ENCODE measurements around the gene PNRC2. TPM values are rescaled to one million over a fixed set of nuclear protein-coding genes. Genes with fewer than 3 reads are reported as not detected.

PNRC2 gene
- total and polyA plus RNA-seq, 10 of the 15 experiments (the other 5 are each of a cell fraction or from before 2014, with no cell fraction given): 106 to 205 (median 163) TPM

DNA sequence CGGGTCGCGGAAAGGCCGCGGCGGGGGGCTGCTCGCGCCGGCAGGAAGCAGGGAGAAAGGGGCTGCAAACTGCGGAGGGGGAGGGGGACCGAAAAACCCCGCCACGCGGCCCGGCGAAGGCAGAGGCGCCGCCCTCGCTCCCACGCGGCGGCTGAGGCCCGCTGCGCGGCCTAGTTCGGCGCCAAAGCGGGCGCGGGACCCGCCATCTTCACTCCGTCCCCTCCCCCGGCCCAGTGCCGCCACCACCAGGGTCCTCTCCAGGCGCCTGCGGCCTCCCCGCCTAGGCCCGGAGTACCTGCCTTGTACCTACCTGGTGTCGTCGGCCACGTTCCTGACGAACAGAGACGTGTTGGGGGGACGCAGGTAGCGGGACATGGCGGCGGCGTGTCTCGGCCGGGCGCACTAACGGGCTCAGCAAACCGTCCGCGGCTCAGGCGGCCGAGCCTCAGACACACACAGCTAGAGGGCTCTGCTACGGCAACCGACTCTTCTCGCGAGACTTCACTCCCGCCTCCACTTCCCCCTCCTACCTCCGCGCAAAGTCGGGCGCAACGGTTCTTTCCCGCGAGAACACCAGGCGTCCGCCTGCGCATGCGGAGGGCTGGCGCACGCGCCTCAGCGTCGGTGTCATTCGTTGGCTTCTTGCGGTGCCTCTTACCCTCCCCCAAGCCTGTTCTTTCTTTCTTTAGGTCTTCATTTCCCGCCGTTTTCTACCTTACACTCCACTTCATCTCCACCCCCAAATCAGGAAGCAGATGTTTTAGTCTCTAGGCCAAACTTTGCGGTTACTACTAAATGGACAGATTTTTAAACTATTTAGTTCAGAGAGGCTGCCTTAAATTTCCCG, 20.5 kb downstream of the PNRC2 start, which contains the start of gene SRSF10 (continued):
- TF ChIP-seq, protein P1, sequence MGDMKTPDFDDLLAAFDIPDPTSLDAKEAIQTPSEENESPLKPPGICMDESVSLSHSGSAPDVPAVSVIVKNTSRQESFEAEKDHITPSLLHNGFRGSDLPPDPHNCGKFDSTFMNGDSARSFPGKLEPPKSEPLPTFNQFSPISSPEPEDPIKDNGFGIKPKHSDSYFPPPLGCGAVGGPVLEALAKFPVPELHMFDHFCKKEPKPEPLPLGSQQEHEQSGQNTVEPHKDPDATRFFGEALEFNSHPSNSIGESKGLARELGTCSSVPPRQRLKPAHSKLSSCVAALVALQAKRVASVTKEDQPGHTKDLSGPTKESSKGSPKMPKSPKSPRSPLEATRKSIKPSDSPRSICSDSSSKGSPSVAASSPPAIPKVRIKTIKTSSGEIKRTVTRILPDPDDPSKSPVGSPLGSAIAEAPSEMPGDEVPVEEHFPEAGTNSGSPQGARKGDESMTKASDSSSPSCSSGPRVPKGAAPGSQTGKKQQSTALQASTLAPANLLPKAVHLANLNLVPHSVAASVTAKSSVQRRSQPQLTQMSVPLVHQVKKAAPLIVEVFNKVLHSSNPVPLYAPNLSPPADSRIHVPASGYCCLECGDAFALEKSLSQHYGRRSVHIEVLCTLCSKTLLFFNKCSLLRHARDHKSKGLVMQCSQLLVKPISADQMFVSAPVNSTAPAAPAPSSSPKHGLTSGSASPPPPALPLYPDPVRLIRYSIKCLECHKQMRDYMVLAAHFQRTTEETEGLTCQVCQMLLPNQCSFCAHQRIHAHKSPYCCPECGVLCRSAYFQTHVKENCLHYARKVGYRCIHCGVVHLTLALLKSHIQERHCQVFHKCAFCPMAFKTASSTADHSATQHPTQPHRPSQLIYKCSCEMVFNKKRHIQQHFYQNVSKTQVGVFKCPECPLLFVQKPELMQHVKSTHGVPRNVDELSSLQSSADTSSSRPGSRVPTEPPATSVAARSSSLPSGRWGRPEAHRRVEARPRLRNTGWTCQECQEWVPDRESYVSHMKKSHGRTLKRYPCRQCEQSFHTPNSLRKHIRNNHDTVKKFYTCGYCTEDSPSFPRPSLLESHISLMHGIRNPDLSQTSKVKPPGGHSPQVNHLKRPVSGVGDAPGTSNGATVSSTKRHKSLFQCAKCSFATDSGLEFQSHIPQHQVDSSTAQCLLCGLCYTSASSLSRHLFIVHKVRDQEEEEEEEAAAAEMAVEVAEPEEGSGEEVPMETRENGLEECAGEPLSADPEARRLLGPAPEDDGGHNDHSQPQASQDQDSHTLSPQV (IDR thresholded peaks at IDR 0.05): no peak
- TF ChIP-seq SREBF1 (IDR thresholded peaks at IDR 0.05; ENCODE audit: low read length) (no peak), PAX8 (IDR thresholded peaks at IDR 0.05) (no peak), TCF3 (IDR thresholded peaks at IDR 0.05; ENCODE audit: borderline replicate concordance, insufficient read depth, low read depth, low read length) (0 out of 2 replicates have a peak, but pooled peaks have one; percentile 8), SPI1 (IDR thresholded peaks at IDR 0.05; ENCODE audit: borderline replicate concordance, insufficient read depth, low read depth, low read length) (peak; percentile 81), MYB (IDR thresholded peaks at IDR 0.05; ENCODE audit: borderline replicate concordance, low read depth, low read length) (no peak; the same call in 1 of the 2 replicates), CHD4 (IDR thresholded peaks at IDR 0.05) (no peak), KAT2A (conservative IDR thresholded peaks at IDR 0.05; ENCODE audit: control insufficient read depth, low read depth, low read length) (no peak), STAT1 (conservative IDR thresholded peaks at IDR 0.05) (peak; percentile 43; the same call in 1 of the 2 replicates)
- TF ChIP-seq, protein P2, sequence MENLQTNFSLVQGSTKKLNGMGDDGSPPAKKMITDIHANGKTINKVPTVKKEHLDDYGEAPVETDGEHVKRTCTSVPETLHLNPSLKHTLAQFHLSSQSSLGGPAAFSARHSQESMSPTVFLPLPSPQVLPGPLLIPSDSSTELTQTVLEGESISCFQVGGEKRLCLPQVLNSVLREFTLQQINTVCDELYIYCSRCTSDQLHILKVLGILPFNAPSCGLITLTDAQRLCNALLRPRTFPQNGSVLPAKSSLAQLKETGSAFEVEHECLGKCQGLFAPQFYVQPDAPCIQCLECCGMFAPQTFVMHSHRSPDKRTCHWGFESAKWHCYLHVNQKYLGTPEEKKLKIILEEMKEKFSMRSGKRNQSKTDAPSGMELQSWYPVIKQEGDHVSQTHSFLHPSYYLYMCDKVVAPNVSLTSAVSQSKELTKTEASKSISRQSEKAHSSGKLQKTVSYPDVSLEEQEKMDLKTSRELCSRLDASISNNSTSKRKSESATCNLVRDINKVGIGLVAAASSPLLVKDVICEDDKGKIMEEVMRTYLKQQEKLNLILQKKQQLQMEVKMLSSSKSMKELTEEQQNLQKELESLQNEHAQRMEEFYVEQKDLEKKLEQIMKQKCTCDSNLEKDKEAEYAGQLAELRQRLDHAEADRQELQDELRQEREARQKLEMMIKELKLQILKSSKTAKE (IDR thresholded peaks at IDR 0.05; ENCODE audit: low read depth, poor library complexity, severe bottlenecking): no peak
- TF ChIP-seq, protein P3, sequence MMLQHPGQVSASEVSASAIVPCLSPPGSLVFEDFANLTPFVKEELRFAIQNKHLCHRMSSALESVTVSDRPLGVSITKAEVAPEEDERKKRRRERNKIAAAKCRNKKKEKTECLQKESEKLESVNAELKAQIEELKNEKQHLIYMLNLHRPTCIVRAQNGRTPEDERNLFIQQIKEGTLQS (IDR thresholded peaks at IDR 0.05; ENCODE audit: borderline replicate concordance, extremely low read depth, low read depth, low read length): 0 out of 2 replicates have a peak, but pooled peaks have one; percentile 39
- TF ChIP-seq, protein P4, sequence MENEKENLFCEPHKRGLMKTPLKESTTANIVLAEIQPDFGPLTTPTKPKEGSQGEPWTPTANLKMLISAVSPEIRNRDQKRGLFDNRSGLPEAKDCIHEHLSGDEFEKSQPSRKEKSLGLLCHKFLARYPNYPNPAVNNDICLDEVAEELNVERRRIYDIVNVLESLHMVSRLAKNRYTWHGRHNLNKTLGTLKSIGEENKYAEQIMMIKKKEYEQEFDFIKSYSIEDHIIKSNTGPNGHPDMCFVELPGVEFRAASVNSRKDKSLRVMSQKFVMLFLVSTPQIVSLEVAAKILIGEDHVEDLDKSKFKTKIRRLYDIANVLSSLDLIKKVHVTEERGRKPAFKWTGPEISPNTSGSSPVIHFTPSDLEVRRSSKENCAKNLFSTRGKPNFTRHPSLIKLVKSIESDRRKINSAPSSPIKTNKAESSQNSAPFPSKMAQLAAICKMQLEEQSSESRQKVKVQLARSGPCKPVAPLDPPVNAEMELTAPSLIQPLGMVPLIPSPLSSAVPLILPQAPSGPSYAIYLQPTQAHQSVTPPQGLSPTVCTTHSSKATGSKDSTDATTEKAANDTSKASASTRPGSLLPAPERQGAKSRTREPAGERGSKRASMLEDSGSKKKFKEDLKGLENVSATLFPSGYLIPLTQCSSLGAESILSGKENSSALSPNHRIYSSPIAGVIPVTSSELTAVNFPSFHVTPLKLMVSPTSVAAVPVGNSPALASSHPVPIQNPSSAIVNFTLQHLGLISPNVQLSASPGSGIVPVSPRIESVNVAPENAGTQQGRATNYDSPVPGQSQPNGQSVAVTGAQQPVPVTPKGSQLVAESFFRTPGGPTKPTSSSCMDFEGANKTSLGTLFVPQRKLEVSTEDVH (IDR thresholded peaks at IDR 0.05; ENCODE audit: low read depth, partially characterized antibody): peak; percentile 97
- TF ChIP-seq, protein P5, sequence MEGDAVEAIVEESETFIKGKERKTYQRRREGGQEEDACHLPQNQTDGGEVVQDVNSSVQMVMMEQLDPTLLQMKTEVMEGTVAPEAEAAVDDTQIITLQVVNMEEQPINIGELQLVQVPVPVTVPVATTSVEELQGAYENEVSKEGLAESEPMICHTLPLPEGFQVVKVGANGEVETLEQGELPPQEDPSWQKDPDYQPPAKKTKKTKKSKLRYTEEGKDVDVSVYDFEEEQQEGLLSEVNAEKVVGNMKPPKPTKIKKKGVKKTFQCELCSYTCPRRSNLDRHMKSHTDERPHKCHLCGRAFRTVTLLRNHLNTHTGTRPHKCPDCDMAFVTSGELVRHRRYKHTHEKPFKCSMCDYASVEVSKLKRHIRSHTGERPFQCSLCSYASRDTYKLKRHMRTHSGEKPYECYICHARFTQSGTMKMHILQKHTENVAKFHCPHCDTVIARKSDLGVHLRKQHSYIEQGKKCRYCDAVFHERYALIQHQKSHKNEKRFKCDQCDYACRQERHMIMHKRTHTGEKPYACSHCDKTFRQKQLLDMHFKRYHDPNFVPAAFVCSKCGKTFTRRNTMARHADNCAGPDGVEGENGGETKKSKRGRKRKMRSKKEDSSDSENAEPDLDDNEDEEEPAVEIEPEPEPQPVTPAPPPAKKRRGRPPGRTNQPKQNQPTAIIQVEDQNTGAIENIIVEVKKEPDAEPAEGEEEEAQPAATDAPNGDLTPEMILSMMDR (IDR thresholded peaks at IDR 0.05 in 2 of 3, conservative IDR thresholded peaks at IDR 0.05 in 1 of 3; ENCODE audit: control insufficient read depth in 2 of 3, extremely low read depth in 1 of 3, insufficient read depth in 1 of 3, low read depth in 3 of 3, low read length in 3 of 3): peak; percentile 20 to 35 (median 28); a peak in 4 of 6 replicates
- TF ChIP-seq, protein P6, sequence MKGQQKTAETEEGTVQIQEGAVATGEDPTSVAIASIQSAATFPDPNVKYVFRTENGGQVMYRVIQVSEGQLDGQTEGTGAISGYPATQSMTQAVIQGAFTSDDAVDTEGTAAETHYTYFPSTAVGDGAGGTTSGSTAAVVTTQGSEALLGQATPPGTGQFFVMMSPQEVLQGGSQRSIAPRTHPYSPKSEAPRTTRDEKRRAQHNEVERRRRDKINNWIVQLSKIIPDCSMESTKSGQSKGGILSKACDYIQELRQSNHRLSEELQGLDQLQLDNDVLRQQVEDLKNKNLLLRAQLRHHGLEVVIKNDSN (IDR thresholded peaks at IDR 0.05; ENCODE audit: borderline replicate concordance, extremely low read length, insufficient read depth, low read depth, low read length): no peak
